ENCODE results near the gene ZNF500. TPM values are rescaled to one million over a fixed set of nuclear protein-coding genes. Genes with fewer than 3 reads are reported as not detected.
A peak's percentile ranks its signal among the peaks of the same experiment; 100 is the strongest.

Gene ZNF500
- total RNA-seq, 1 experiment from 2014 or later = 10.4 TPM

GRCh38 chr16:4747906-4748681 is 18.9 kb downstream of the ZNF500 start:
- Histone ChIP-seq H3K9ac (ENCODE audit: low read length) (no peak overlapping the region), H2AFZ (ENCODE audit: low read length) (no peak overlapping the region), H3K79me2 (ENCODE audit: low read length) (no peaks in the 10 kb centered on the region), H3K27me3 (ENCODE audit: low read length) (no peaks in the 10 kb centered on the region), H3K36me3 (ENCODE audit: low read depth, low read length) (no peaks in the 10 kb centered on the region), H3K9me3 (ENCODE audit: low read length) (no peaks in the 10 kb centered on the region), H3K27ac (ENCODE audit: low read length) (no peak overlapping the region), H3K4me1 (ENCODE audit: insufficient read depth, low read length) (no peaks in the 10 kb centered on the region), H3F3A (ENCODE audit: low read length, unreplicated experiment) (no peaks in the 10 kb centered on the region), H3K9me2 (replicated peaks; ENCODE audit: low read length) (no peaks in the 10 kb centered on the region), H3K4me2 (ENCODE audit: low read length) (no peak overlapping the region), H3K4me3 (ENCODE audit: low read length) (no peak overlapping the region), H4K20me1 (ENCODE audit: low read length) (no peaks in the 10 kb centered on the region)
- ATAC-seq = no peak
- CTCF ChIA-PET = no interaction called here
- no peak for TF ChIP-seq EZH2phosphoT487 (IDR thresholded peaks at IDR 0.05; ENCODE audit: borderline replicate concordance, low read length)
- no peak for TF ChIP-seq CTCF (conservative IDR thresholded peaks at IDR 0.05; ENCODE audit: low read depth, low read length)
- BruUV-seq (replicated peaks) = TSS peak; percentile 9
- no peak for DNase-seq
- POLR2A ChIA-PET (ENCODE audit: unreplicated experiment) = no interaction called here
- intact Hi-C loops (cut with micrococcal nuclease) = no loop called here

GRCh38 chr16:4746991-4747574 is 19.9 kb downstream of the ZNF500 start:
- Histone ChIP-seq H2AFZ (ENCODE audit: low read length) (no peak overlapping the region), H3K27me3 (ENCODE audit: low read length) (no peaks in the 10 kb centered on the region), H3K9me3 (ENCODE audit: low read length) (no peaks in the 10 kb centered on the region), H3F3A (ENCODE audit: low read length, unreplicated experiment) (no peaks in the 10 kb centered on the region), H3K4me2 (ENCODE audit: low read length) (no peak overlapping the region), H3K9me2 (replicated peaks; ENCODE audit: low read length) (no peaks in the 10 kb centered on the region), H3K9ac (ENCODE audit: low read length) (no peak overlapping the region), H3K79me2 (ENCODE audit: low read length) (no peaks in the 10 kb centered on the region), H3K4me1 (ENCODE audit: insufficient read depth, low read length) (no peaks in the 10 kb centered on the region), H3K36me3 (ENCODE audit: low read depth, low read length) (no peaks in the 10 kb centered on the region), H4K20me1 (ENCODE audit: low read length) (no peaks in the 10 kb centered on the region), H3K27ac (ENCODE audit: low read length) (no peak overlapping the region), H3K4me3 (ENCODE audit: low read length) (no peak overlapping the region)
- ChIA-PET POLR2A (ENCODE audit: unreplicated experiment) (no interaction called here), CTCF (no interaction called here)
- intact Hi-C loops (cut with micrococcal nuclease) = no loop called here
- no peak for ATAC-seq
- BruUV-seq (replicated peaks) = no TSS peak
- no peak for DNase-seq
- TF ChIP-seq EZH2 (IDR thresholded peaks at IDR 0.05; ENCODE audit: low read length, unreplicated experiment) (no peak), EZH2phosphoT487 (IDR thresholded peaks at IDR 0.05; ENCODE audit: borderline replicate concordance, low read length) (no peak), CTCF (conservative IDR thresholded peaks at IDR 0.05; ENCODE audit: low read depth, low read length) (no peak)

GRCh38 chr16:4746215-4746614 is 20.7 kb downstream of the ZNF500 start:
- H3K9me3 ChIP-seq (ENCODE audit: low read length) = no peaks in the 10 kb centered on the region
- no TSS peak for BruUV-seq (replicated peaks)
- no peaks in the 10 kb centered on the region for H3F3A ChIP-seq (ENCODE audit: low read length, unreplicated experiment)
- no peak overlapping the region for H2AFZ ChIP-seq (ENCODE audit: low read length)
- no peak overlapping the region for H3K4me2 ChIP-seq (ENCODE audit: low read length)
- DNase-seq (no peak), ATAC-seq (no peak)
- no peak overlapping the region for H3K27ac ChIP-seq (ENCODE audit: low read length)
- H3K9me2 ChIP-seq (replicated peaks; ENCODE audit: low read length) = no peaks in the 10 kb centered on the region
- no peaks in the 10 kb centered on the region for H4K20me1 ChIP-seq (ENCODE audit: low read length)
- TF ChIP-seq CTCF (conservative IDR thresholded peaks at IDR 0.05; ENCODE audit: low read depth, low read length) (no peak), EZH2phosphoT487 (IDR thresholded peaks at IDR 0.05; ENCODE audit: borderline replicate concordance, low read length) (no peak), EZH2 (IDR thresholded peaks at IDR 0.05; ENCODE audit: low read length, unreplicated experiment) (no peak)
- H3K9ac ChIP-seq (ENCODE audit: low read length) = no peak overlapping the region
- CTCF ChIA-PET = no interaction called here
- H3K4me3 ChIP-seq (ENCODE audit: low read length) = no peak overlapping the region
- H3K79me2 ChIP-seq (ENCODE audit: low read length) = no peaks in the 10 kb centered on the region
- H3K36me3 ChIP-seq (ENCODE audit: low read depth, low read length) = no peaks in the 10 kb centered on the region
- H3K27me3 ChIP-seq (ENCODE audit: low read length) = no peaks in the 10 kb centered on the region
- H3K4me1 ChIP-seq (ENCODE audit: insufficient read depth, low read length) = no peaks in the 10 kb centered on the region
- intact Hi-C loops (cut with micrococcal nuclease) = no loop called here
- POLR2A ChIA-PET (ENCODE audit: unreplicated experiment) = no interaction called here
